Measurements from ENCODE around the gene ARHGEF12.

DNA sequence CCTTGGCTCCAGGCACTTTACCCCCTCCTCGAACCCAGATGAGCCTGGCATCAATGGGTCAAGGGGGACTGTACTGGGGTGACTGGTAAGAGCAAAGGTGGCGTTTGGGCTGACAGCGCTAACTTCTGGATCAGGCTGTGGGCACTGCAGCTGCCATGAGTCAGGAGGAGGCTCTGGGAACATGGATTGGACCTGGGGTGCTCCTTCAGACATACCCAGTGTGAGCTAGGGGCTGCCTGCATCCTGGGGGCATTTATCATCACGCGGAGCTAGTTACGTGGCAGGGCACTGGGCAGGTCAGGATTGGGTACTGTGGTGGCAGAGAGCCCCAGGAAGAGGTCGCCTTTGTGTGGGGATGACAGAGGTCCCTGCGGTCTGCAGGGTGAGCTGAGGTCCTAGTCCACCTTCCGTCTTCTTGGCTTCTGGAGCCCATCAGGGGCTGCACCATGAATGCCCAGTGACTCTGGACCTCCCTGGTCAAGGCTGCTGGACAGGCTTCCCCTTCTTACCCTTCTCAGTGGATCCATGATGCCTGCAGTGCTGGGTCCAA lies 188.4 kb downstream of the ARHGEF12 start:
- TF ChIP-seq, protein P1, sequence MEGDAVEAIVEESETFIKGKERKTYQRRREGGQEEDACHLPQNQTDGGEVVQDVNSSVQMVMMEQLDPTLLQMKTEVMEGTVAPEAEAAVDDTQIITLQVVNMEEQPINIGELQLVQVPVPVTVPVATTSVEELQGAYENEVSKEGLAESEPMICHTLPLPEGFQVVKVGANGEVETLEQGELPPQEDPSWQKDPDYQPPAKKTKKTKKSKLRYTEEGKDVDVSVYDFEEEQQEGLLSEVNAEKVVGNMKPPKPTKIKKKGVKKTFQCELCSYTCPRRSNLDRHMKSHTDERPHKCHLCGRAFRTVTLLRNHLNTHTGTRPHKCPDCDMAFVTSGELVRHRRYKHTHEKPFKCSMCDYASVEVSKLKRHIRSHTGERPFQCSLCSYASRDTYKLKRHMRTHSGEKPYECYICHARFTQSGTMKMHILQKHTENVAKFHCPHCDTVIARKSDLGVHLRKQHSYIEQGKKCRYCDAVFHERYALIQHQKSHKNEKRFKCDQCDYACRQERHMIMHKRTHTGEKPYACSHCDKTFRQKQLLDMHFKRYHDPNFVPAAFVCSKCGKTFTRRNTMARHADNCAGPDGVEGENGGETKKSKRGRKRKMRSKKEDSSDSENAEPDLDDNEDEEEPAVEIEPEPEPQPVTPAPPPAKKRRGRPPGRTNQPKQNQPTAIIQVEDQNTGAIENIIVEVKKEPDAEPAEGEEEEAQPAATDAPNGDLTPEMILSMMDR (conservative IDR thresholded peaks at IDR 0.05; ENCODE audit: low read depth, low read length) = no peak
- no peak for TF ChIP-seq EZH2phosphoT487 (IDR thresholded peaks at IDR 0.05; ENCODE audit: borderline replicate concordance, low read length)
